GM18951 (cell line): Measurements from ENCODE around the gene IFFO2.
A peak's percentile ranks its signal among the peaks of the same experiment; 100 is the strongest.

Experiments used
- POLR2A ChIP-seq: IDR thresholded peaks from 4 replicates; pipeline ENCODE4 v1.6.1; 2011; ENCODE audit warnings: mild to moderate bottlenecking; ENCODE audit not compliant: insufficient read length, insufficient read depth; ENCODE audit errors: extremely low read depth
- in situ Hi-C: fragments of 300-500 bp; cut with MboI; formaldehyde crosslinking; loops from one replicate; pipeline ENCODE4 v1.12.0; 2022; ENCODE audit warnings: low sequenced_read_pairs, mixed read lengths, inconsistent platforms; ENCODE audit not compliant: unreplicated experiment

The IFFO2 gene

GRCh38 chr1:18934205-18935000 lies 22.1 kb downstream of the IFFO2 start:
- TF ChIP-seq POLR2A = no peak
- in situ Hi-C loops = no loop called here

GRCh38 chr1:18932879-18933278 lies 23.6 kb downstream of the IFFO2 start:
- TF ChIP-seq POLR2A = no peak
- in situ Hi-C loops = no loop called here

DNA sequence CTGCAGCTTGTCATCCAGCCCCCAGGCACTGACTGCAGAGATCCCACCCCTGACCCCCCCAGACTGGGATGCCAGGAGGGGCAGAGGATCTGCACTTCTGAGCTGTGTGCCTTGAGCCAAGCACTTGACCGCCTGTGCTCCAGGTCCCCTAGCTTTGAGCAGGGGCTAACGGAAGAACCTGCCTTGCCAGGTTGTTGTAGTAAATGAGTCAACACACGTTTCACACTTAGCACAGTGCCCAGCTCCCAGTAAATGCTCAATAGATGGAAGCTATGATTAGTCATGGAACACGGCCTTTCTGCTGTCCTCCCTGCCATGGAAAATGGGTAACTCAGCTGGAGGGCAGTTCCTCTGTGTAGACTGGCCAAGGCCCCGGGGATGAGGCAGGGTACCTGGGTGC lies 24.1 kb downstream of the IFFO2 start:
- TF ChIP-seq POLR2A = no peak
- in situ Hi-C loops = no loop called here

- no peak for TF ChIP-seq POLR2A
- in situ Hi-C loops = no loop called here
Observed at GRCh38 chr1:18931730-18932129, 24.7 kb downstream of the IFFO2 start.

- TF ChIP-seq POLR2A = no peak
- in situ Hi-C loops = no loop called here
Observed at GRCh38 chr1:18929686-18930085, 26.8 kb downstream of the IFFO2 start.

- in situ Hi-C loops = no loop called here
- TF ChIP-seq POLR2A = no peak
Observed at GRCh38 chr1:18928985-18929384, 27.5 kb downstream of the IFFO2 start.

GRCh38 chr1:18928406-18928805 lies 28.1 kb downstream of the IFFO2 start:
- no peak for TF ChIP-seq POLR2A
- in situ Hi-C loops = no loop called here

GRCh38 chr1:18927654-18928272 lies 28.7 kb downstream of the IFFO2 start:
- in situ Hi-C loops = no loop called here
- no peak for TF ChIP-seq POLR2A

DNA sequence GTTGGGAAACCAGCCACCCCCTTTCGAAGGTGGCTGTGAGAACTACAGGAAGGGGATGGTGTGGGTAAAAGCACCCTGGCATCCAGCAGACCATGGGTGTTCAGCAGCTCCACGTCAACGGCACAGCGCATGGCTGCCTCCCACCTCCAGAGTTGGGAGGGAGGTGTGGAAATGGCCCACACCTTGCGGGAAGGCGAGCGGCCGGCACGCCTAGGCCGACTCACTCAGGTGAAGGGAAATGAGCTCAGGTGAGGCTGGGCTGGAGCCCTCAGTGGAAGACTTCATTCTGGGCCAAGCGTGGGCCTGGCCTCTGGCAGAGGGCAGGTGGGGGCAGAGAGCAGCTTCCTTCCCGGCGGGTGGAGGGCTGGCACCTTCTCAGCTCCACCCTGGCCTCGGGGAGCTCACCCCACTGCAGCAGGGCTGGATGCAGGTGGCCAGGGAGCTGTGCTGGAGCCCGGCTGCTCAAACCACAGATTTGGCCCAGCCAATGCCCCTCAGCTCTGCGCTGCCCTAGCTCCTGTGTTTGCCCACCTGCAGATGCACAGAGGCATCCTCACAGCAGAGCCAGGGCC lies 29.3 kb downstream of the IFFO2 start:
- TF ChIP-seq POLR2A = peak; percentile 40
- in situ Hi-C loops = no loop called here

DNA sequence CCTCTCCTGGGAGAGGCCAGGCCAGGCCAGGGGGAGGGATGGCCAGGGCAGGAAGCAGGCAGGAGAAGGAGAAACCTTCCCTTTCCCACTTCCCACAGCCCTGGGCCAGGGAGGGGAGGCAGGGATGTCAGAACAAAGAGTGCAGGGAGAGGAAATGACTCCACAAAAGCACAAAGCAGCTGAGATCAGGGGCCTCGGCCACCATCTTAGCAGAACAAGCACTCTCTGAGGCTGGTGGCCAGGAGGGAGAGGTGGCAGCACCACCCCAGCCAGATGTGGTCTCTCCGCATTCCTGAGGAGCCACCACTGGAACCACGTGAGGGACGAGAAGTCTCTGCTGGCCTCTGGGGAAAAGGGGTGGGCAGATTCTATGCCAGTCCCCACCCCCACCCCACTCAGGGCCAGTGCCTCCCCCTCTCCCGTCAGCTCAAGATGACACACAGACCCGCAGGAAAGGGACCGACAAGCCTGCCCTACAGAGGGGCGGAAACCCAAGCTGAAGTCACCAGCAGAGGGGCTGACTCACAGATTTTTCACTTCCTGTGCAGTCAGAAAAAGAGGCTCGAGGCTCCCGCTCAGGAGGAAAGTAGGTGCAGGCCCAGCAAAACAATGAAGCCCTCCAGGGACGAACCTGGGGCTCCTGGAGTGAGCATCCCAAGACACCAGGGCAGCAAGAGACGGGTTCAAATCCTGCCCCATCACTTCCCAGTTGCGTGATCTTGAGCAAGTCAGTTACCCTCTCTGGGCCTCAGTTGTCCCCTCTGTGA lies 30.0 kb downstream of the IFFO2 start:
- in situ Hi-C loops = no loop called here
- TF ChIP-seq POLR2A = peak; percentile 69

DNA sequence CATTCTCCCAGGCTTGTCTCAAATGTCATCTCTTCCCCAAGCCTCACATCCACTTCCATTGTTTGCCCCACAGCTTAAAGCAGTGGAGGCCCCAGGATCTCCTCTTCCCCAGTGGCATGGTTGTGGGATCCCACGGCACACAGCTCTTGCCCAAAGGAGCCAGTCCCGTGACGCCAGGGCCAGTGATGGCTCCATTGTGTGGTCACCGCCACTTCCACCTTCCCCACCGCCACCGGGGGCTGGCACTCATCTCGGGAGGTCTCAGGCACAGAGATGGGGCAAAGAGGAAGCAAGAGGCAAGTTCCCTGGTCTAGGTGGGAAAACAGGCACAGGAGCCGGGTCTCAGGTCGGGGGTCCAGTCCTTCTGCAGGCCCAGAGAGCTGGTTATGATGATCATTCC lies 31.2 kb downstream of the IFFO2 start:
- TF ChIP-seq POLR2A = no peak
- in situ Hi-C loops = no loop called here

GRCh38 chr1:18924221-18924691 lies 32.2 kb downstream of the IFFO2 start:
- in situ Hi-C loops = loop anchor here (25.0 kb wide), 2 partner anchors 163 to 313 kb away; no protein-coding TSS in a partner anchor

GRCh38 chr1:18923756-18924211 lies 32.7 kb downstream of the IFFO2 start:
- no peak for TF ChIP-seq POLR2A
- in situ Hi-C loops = loop anchor here (25.0 kb wide), 2 partner anchors 164 to 314 kb away; no protein-coding TSS in a partner anchor

More at GRCh38 chr1:18924221-18924691, 32.2 kb downstream of the IFFO2 start:
- no peak for TF ChIP-seq POLR2A
